ENCODE data around the gene NVL.

Gene NVL

GRCh38 chr1:224223819-224224714, 105.9 kb downstream of the NVL start:
- ATAC-seq, result peak; percentile 89
- TF ChIP-seq BACH2 (CRISPR knock-in tag; IDR thresholded peaks at IDR 0.05; ENCODE audit: borderline replicate concordance) (no peak), ZC3H10 (CRISPR knock-in tag; IDR thresholded peaks at IDR 0.05) (no peak), ARNTL (CRISPR knock-in tag; IDR thresholded peaks at IDR 0.05; ENCODE audit: borderline replicate concordance, low read depth) (no peak), CSRNP3 (CRISPR knock-in tag; IDR thresholded peaks at IDR 0.05) (no peak), SNAI2 (CRISPR knock-in tag; IDR thresholded peaks at IDR 0.05) (no peak), GLIS3 (CRISPR knock-in tag; IDR thresholded peaks at IDR 0.05) (no peak)

- no peak for ATAC-seq
- TF ChIP-seq ZFP30 (CRISPR knock-in tag; IDR thresholded peaks at IDR 0.05) (no peak), CREB5 (CRISPR knock-in tag; IDR thresholded peaks at IDR 0.05; ENCODE audit: low read depth) (no peak), PATZ1 (CRISPR knock-in tag; IDR thresholded peaks at IDR 0.05; ENCODE audit: borderline replicate concordance) (no peak), TSHZ2 (CRISPR knock-in tag; IDR thresholded peaks at IDR 0.05) (no peak), CSDC2 (CRISPR knock-in tag; IDR thresholded peaks at IDR 0.05) (no peak), ZFP3 (CRISPR knock-in tag; IDR thresholded peaks at IDR 0.05) (no peak), PPARA (CRISPR knock-in tag; IDR thresholded peaks at IDR 0.05; ENCODE audit: borderline replicate concordance) (no peak), ZNF8 (CRISPR knock-in tag; IDR thresholded peaks at IDR 0.05) (no peak), ESRRG (CRISPR knock-in tag; IDR thresholded peaks at IDR 0.05) (no peak), ZC3H10 (CRISPR knock-in tag; IDR thresholded peaks at IDR 0.05) (no peak), TCF4 (CRISPR knock-in tag; IDR thresholded peaks at IDR 0.05; ENCODE audit: borderline replicate concordance) (no peak), TOX (CRISPR knock-in tag; IDR thresholded peaks at IDR 0.05; ENCODE audit: borderline replicate concordance) (no peak), ZNF565 (CRISPR knock-in tag; conservative IDR thresholded peaks at IDR 0.05; ENCODE audit: low read depth) (no peak), GLIS3 (CRISPR knock-in tag; IDR thresholded peaks at IDR 0.05) (no peak), OSR1 (CRISPR knock-in tag; IDR thresholded peaks at IDR 0.05) (no peak)
Observed at GRCh38 chr1:224219612-224220059, 110.3 kb downstream of the NVL start.

- TF ChIP-seq ISL1 (CRISPR knock-in tag; IDR thresholded peaks at IDR 0.05) (no peak), ESRRG (CRISPR knock-in tag; IDR thresholded peaks at IDR 0.05) (no peak), OSR1 (CRISPR knock-in tag; IDR thresholded peaks at IDR 0.05) (no peak), ARNTL (CRISPR knock-in tag; IDR thresholded peaks at IDR 0.05; ENCODE audit: borderline replicate concordance, low read depth) (no peak), ZC3H10 (CRISPR knock-in tag; IDR thresholded peaks at IDR 0.05) (no peak)
- no peak for ATAC-seq
Observed at GRCh38 chr1:224219011-224219611, 110.9 kb downstream of the NVL start.
